Gastrocnemius medialis (tissue), 4 donors: ENCODE results near the gene ZFP36L1.

ENCODE experiments used
- POLR2A ChIP-seq, 2 donors: fragments of 450-650 bp; IDR thresholded peaks; one replicate each; pipeline ENCODE4 v1.6.1; 2017; ENCODE audit warnings: antibody characterized with exemption in 2 of 2, mild to moderate bottlenecking in 2 of 2, moderate library complexity in 2 of 2
- TF ChIP-seq, protein P1 (sequence below), 5 experiments: fragments of 450-650 bp in 3 of 5; fragments of 200-600 bp in 2 of 5; sonication (generic) in 2 of 5; IDR thresholded peaks in 4 of 5; conservative IDR thresholded peaks in 1 of 5; 1 replicate in 4 of 5; 2 replicates in 1 of 5; pipeline ENCODE4 v1.5.1; 2016 to 2019; ENCODE audit warnings: antibody characterized with exemption in 5 of 5, mild to moderate bottlenecking in 3 of 5, moderate library complexity in 3 of 5

DNA sequence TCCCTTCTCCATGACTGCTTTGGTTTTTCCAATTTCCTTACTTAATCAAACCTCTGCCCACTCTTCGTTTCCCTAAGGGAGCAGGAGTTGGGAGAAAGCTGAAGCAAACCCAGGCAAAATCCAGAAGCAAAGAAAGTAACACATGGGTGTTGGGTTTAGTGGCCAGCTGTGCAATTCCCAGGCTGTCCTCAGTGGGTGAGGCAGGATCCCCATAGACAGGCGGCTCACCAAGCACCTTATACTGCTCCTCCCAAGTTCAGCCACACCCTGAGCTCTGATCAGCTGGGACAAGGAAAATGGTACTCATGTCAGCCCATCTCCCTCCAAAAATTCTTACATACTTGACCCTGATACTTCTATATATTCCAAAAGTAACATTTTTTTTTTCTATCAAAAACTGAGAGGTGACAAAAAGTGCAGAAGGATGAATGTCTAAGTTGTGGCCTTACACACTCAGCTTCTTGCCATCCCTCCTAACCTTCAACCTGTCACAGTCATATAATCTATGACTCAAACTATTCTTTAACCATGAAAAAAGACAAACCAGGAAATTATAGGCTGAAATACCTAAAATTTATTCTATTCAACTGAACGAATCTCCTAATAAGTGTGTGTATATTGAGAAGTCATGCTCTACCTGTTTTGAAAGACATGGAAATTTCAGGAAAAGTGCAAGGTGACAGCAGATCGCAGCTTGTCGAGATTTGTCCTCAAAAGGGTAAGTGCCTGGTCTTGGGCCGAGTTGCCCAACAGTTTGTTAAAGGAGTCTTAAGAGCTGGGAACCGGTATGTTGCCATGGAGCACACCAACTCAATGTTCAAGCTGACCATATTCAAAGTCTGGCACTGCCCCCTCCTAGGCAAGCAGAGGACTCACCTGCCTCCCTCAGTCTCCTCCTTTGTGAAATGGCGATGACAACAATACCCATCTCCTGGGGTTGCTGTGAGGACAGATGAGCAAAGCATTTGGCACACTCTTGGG lies 17.6 kb upstream of the ZFP36L1 start:
- TF ChIP-seq, protein P1, sequence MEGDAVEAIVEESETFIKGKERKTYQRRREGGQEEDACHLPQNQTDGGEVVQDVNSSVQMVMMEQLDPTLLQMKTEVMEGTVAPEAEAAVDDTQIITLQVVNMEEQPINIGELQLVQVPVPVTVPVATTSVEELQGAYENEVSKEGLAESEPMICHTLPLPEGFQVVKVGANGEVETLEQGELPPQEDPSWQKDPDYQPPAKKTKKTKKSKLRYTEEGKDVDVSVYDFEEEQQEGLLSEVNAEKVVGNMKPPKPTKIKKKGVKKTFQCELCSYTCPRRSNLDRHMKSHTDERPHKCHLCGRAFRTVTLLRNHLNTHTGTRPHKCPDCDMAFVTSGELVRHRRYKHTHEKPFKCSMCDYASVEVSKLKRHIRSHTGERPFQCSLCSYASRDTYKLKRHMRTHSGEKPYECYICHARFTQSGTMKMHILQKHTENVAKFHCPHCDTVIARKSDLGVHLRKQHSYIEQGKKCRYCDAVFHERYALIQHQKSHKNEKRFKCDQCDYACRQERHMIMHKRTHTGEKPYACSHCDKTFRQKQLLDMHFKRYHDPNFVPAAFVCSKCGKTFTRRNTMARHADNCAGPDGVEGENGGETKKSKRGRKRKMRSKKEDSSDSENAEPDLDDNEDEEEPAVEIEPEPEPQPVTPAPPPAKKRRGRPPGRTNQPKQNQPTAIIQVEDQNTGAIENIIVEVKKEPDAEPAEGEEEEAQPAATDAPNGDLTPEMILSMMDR (IDR thresholded peaks at IDR 0.05 in 4 of 5, conservative IDR thresholded peaks at IDR 0.05 in 1 of 5): no peak
- no peak for TF ChIP-seq POLR2A (IDR thresholded peaks at IDR 0.05)
